Measurements from ENCODE around the gene PRKAR2A. TPM values are rescaled to one million over a fixed set of nuclear protein-coding genes. Genes with fewer than 3 reads are reported as not detected.
A peak's percentile ranks its signal among the peaks of the same experiment; 100 is the strongest.
"Not testable (repeated sequence)": the region's sequence is repeated elsewhere in the genome, so short reads cannot be mapped to it uniquely, and the experiment has no call there.

PRKAR2A gene
- total RNA-seq, 1 donor from 2014 or later = 75.5 TPM

DNA sequence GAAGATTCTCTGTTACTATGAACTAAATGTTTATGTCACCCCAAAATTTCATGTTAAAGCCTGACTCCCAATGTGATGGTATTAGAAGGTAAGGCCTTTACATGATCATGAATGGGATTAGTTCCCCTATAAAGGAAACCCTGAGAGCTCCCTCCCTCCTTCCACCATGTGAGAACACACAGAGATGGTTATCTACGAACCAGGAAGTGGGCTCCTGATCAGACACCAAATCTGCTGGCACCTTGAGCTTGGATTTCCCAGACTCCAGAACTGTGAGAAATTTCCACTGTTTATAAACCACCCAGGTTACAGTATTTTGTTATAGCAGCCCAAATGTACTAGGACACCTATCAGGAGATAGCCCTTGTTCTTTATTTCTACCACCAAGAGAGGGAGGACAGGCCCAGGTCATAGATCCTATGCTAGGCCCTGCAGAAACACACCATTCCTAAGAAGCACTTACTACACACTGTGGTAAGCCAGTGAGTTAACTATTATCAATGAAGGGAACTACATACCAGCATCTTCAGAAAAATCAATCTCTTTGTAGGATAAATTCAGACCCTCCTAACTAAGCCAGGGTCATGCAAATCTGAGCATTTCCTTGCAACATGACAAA is 59.0 kb downstream of the PRKAR2A start:
- Mint-ChIP-seq H3K4me1 (ENCODE audit: low read depth) (peaks cover 12% of the 10 kb centered on the region), H3K36me3 (ENCODE audit: low read depth) (peaks cover 10% of the 10 kb centered on the region), H3K27me3 (ENCODE audit: low read depth) (no peaks in the 10 kb centered on the region), H3K9me3 (ENCODE audit: low read depth) (no peaks in the 10 kb centered on the region), H3K27ac (ENCODE audit: unreplicated experiment) (no peak overlapping the region), H3K4me3 (ENCODE audit: unreplicated experiment) (no peak overlapping the region)
- TF ChIP-seq, protein P1, sequence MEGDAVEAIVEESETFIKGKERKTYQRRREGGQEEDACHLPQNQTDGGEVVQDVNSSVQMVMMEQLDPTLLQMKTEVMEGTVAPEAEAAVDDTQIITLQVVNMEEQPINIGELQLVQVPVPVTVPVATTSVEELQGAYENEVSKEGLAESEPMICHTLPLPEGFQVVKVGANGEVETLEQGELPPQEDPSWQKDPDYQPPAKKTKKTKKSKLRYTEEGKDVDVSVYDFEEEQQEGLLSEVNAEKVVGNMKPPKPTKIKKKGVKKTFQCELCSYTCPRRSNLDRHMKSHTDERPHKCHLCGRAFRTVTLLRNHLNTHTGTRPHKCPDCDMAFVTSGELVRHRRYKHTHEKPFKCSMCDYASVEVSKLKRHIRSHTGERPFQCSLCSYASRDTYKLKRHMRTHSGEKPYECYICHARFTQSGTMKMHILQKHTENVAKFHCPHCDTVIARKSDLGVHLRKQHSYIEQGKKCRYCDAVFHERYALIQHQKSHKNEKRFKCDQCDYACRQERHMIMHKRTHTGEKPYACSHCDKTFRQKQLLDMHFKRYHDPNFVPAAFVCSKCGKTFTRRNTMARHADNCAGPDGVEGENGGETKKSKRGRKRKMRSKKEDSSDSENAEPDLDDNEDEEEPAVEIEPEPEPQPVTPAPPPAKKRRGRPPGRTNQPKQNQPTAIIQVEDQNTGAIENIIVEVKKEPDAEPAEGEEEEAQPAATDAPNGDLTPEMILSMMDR (IDR thresholded peaks at IDR 0.05) = no peak
- no peak for DNase-seq (ENCODE audit: low spot score)

DNA sequence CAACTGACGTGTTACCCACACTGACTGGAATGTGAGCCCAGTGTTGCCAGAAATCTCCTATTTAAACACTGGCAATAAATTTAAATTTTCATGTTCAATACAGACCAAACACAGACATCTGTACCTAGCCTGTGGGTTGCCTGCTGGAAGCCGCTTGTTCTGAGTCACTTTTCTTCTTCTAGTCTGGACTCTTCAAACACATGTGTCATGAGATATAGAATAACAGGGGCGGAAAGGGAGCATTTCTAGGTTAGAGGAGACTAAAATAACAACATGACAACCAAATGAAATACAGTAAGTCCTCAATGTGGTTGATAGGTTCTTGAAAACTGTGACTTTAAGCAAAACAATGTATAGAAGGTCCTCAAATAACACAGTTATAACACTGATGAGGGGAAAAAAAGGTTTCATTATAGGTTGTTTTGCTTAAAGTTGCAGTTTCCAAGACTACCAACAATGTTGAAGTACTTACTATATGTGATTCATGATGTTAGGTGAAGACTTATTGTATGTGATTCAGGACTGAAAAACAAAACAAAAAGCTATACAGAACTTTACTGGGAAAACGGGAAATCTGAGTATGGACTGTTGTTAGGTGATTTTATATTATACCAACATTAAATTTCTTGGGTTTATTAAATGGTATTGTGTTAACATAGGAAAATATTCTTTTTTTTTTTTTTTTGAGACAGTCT is 63.1 kb downstream of the PRKAR2A start:
- Mint-ChIP-seq H3K4me3 (ENCODE audit: unreplicated experiment) (no peak overlapping the region), H3K27me3 (ENCODE audit: low read depth) (no peaks in the 10 kb centered on the region), H3K36me3 (ENCODE audit: low read depth) (peaks cover 10% of the 10 kb centered on the region), H3K27ac (ENCODE audit: unreplicated experiment) (peak overlapping the region; percentile 84), H3K4me1 (ENCODE audit: low read depth) (peaks cover 14% of the 10 kb centered on the region), H3K9me3 (ENCODE audit: low read depth) (no peaks in the 10 kb centered on the region)
- TF ChIP-seq, protein P1 (IDR thresholded peaks at IDR 0.05) = no peak
- DNase-seq (ENCODE audit: low spot score) = no peak

DNA sequence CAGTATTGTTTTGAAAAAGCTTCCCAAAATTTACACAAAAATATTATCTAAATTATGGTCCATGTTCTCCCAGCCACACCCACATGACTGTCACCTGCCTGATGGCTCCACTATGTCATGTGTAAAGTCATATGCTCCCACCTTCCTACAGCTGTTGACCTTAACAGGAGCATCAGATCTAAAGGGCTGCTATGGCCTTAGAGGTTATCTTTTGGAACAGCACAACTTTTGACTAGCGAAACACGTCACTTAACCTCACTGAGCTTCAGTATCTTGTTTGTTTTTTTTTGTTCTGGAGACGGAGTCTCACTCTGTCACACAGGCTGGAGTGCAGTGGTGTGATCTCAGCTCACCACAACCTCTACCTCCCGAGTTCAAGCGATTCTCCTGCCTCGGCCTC is 64.4 kb downstream of the PRKAR2A start:
- TF ChIP-seq, protein P1 (IDR thresholded peaks at IDR 0.05) = no peak
- Mint-ChIP-seq H3K27ac (ENCODE audit: unreplicated experiment) (peak overlapping the region; percentile 84), H3K4me3 (ENCODE audit: unreplicated experiment) (no peak overlapping the region), H3K27me3 (ENCODE audit: low read depth) (no peaks in the 10 kb centered on the region), H3K4me1 (ENCODE audit: low read depth) (peaks cover 14% of the 10 kb centered on the region), H3K36me3 (ENCODE audit: low read depth) (peaks cover 10% of the 10 kb centered on the region), H3K9me3 (ENCODE audit: low read depth) (no peaks in the 10 kb centered on the region)
- DNase-seq (ENCODE audit: low spot score) = no peak

DNA sequence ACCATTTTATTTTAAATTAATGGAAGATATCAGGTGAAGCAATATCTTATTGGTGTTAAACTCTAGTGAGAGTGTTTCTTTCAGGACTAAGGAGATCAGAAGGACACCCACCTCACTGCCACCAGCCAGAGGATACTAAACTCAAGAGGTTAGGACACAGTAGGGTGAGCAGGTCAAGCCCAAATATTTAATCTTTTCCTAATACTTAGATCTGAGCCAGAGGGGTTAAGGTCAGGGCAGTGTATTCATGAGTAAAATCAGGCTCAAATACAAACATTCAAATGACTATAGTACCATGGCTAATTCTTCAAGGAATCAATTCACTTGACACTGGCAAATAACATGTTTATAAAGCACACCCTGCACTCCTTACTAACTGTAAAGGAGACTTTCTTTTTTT is 65.6 kb downstream of the PRKAR2A start:
- no peaks in the 10 kb centered on the region for H3K9me3 Mint-ChIP-seq (ENCODE audit: low read depth)
- H3K4me3 Mint-ChIP-seq (ENCODE audit: unreplicated experiment) = no peak overlapping the region
- TF ChIP-seq, protein P1 (IDR thresholded peaks at IDR 0.05) = no peak
- no peak overlapping the region for H3K27ac Mint-ChIP-seq (ENCODE audit: unreplicated experiment)
- no peaks in the 10 kb centered on the region for H3K27me3 Mint-ChIP-seq (ENCODE audit: low read depth)
- peaks cover 14% of the 10 kb centered on the region for H3K4me1 Mint-ChIP-seq (ENCODE audit: low read depth)
- no peak for DNase-seq (ENCODE audit: low spot score)
- H3K36me3 Mint-ChIP-seq (ENCODE audit: low read depth) = peaks cover 11% of the 10 kb centered on the region

DNA sequence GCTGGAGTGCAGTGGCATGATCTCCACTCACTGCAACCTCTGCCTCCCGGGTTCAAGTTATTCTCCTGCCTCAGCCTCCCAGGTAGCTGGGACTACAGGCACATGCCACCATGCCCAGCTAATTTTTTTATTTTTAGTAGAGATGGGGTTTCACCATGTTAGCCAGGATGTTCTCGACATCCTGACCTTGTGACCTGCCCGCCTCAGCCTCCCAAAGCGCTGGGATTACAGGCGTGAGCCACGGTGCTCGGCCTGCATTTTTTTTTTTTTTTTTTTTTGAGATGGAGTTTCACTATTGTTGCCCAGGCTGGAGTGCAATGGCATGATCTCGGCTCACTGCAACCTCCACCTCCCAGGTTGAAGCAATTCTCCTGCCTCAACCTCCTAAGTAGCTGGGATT is 69.1 kb downstream of the PRKAR2A start:
- not testable (repeated sequence) for H3K4me3 Mint-ChIP-seq (ENCODE audit: unreplicated experiment); DNase-seq (ENCODE audit: low spot score); H3K27me3 Mint-ChIP-seq (ENCODE audit: low read depth); H3K9me3 Mint-ChIP-seq (ENCODE audit: low read depth); H3K27ac Mint-ChIP-seq (ENCODE audit: unreplicated experiment); H3K4me1 Mint-ChIP-seq (ENCODE audit: low read depth)
- peaks cover 11% of the 10 kb centered on the region for H3K36me3 Mint-ChIP-seq (ENCODE audit: low read depth)

DNA sequence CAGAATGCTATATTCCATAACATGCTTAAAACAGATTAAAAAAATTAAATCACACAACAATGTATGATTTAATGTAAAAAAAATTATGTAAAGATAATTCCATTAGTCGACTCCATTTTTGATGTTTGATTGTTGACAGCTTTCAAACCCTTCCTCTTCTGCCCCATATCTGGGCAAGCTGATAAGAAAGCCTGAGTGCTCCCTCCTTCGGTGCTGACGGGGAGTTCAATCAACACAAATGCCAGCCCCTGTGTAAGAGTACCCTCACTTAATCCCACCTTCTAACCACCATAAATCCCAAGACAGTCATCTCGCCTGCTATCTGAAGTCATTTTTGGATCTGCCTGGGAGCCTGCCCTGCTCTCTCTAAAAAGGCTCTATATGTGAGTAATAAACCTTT is 70.8 kb downstream of the PRKAR2A start:
- no peak overlapping the region for H3K27ac Mint-ChIP-seq (ENCODE audit: unreplicated experiment)
- H3K36me3 Mint-ChIP-seq (ENCODE audit: low read depth) = peaks cover 15% of the 10 kb centered on the region
- DNase-seq (ENCODE audit: low spot score) = no peak
- no peaks in the 10 kb centered on the region for H3K9me3 Mint-ChIP-seq (ENCODE audit: low read depth)
- H3K27me3 Mint-ChIP-seq (ENCODE audit: low read depth) = no peaks in the 10 kb centered on the region
- H3K4me3 Mint-ChIP-seq (ENCODE audit: unreplicated experiment) = no peak overlapping the region
- no peaks in the 10 kb centered on the region for H3K4me1 Mint-ChIP-seq (ENCODE audit: low read depth)
- TF ChIP-seq, protein P1 (IDR thresholded peaks at IDR 0.05) = no peak

Data from chondrocyte (in vitro differentiated cells).